HUDEP-2 (cell line): ENCODE measurements around the gene ALLC.

ENCODE experiments used
- DNase-seq, 76 experiments: peaks; one replicate each; lab custom pipeline; 2025; ENCODE audit not compliant: unreplicated experiment in 76 of 76; lab: John Stamatoyannopoulos, UW

ALLC gene

DNA sequence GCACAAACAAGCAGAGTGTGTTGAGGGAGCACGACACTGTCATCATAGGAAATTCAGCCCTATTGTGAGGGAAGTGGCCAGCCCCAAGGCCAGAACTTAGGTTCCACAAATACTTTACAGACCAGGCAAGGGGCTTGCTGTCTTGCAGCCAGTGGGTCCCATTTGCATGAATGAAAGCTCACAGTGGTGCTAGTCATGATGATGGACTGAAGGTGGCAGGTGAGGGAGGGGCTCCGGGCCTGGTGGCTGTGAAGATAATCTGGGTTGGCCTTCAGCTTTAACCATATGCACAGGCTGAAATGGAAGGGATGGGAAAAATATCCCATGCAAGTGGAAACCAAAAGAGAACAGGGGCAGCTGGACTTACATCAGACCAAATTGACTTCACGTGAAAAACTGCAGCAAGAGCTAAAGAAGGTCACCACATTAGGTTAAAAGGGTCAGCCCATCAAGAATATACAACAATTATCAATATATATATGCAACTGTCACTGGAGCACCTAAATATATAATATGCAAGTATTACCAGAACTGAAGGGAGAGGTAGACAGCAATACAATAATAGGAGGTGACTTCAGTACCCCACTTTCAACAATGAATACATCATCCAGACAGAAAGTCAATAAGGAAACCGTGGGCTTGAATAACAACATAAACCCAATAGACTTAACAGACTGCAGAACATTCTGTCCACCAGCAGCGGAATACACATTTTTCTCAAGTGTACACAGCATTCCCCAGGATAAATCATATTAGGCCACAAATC lies 84.9 kb downstream of the ALLC start:
- no peak for DNase-seq

DNA sequence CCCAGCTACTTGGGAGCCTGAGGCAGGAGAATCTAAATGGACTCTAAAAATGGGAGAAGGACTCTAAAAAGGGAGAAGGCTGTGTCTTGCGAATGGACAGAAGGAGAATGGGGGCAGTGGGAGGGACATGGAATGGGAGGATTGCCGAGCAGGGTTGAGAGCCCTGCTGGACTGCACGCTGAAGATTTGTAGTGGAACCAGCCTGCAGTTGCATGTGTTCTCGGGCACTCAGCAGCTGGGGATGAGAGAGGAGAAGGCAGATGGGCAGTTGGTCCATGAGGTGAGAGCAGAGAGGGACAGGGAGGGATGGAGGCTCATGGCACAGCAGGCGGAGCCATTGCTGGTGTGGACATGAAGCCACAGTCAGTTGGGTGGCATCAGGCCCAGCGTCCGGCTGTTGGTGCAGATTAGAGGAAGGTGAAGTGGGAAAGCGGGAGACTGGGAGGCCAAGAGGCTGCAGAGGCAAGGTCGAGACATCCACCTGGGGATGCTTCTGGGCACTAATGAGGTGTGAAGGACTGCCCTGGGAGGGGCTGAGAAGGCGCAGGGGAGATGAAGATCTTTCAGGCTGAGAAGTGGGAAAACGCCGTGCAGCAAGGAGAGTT lies 86.1 kb downstream of the ALLC start:
- no peak for DNase-seq

DNA sequence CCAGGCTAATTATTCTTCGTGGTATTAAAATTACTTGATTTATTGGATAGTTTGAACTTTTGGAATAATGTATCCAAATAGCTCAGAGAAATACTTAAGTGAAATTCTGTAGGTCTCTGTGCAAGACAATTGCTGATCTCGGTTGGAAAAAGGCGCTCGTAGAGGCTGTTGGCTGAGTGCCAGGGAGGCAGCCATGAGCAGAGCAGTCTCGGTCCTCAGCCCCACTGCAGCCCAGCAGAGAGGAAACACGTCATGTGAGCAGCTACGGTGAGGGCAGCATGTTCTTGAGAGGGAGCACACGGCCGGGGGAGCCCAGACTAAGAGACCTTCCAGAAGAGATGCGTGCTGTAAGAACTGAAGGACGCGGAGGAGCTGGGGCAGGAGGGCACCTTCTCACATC lies 87.9 kb downstream of the ALLC start:
- DNase-seq: no peak

GRCh38 chr2:3747032-3747654 lies 89.1 kb downstream of the ALLC start:
- DNase-seq: no peak

- DNase-seq: no peak
Observed at GRCh38 chr2:3747826-3748225, 89.8 kb downstream of the ALLC start.

DNA sequence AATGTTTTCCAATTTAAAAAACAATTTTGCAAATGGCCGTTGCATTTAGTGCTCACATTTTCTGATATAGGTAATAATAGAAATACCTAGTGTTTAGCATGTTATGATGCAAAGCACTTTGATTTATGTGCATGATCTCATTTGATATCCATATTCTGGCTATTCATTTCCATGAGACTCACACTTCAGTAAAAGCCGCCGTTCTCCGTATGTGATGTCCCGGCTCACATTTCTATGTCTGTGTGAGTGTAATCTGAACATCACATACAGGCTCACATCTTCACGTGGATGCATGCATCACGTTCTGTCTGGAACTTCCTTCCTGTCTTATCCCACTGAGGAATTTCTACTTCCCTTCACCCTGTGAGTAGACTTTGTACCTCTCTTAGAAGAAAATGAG lies 91.2 kb downstream of the ALLC start:
- no peak for DNase-seq

GRCh38 chr2:3751251-3751650 lies 93.3 kb downstream of the ALLC start:
- no peak for DNase-seq

GRCh38 chr2:3751806-3752205 lies 93.8 kb downstream of the ALLC start:
- no peak for DNase-seq
